Stimulated activated naive CD4-positive, alpha-beta T cell (primary cell): ENCODE results near the gene MSLN.
A peak's percentile ranks its signal among the peaks of the same experiment; 100 is the strongest.

Experiments
- DNase-seq, 6 experiments: peaks; one replicate each; lab custom pipeline; 2025; lab: John Stamatoyannopoulos, UW

MSLN gene

DNA sequence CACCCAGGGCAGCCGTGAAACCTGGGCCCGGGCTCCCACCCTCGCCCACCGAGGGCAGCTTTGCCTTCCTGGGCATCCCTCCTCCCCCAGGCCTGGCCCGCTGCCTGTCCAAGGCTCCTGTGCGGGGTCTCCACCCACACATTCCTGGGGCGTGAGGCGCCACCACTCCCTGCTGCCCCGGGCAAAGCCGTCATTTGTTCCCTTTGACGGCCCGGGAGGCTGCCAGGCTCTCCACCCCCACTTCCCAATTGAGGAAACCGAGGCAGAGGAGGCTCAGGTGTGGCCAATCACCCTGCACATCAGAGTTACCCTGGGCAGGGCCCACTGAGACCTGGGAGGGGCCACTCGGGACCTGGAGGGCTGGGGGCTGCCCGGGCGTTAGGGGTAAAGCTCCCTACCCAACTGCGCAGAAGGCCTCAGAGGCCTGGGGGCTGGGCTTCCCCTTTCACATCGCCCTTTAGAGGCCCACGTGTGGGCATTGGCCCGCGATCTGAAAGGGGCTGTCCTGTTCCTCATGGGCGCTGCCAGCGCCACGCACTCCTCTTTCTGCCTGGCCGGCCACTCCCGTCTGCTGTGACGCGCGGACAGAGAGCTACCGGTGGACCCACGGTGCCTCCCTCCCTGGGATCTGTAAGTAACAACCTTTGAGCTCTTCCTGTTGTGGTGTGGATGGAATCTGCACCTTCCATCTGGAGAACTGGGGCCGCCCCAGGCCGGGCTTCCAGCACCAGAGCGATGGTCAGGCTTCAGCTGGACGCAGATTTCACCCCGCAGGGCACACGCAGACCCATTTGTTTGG lies at the start of gene MSLN:
TSS of gene MSLN (plus strand) at position 190 of the 799 bp plus-strand sequence. CDS start 1,947 bp downstream, outside the sequence.
- no peak for DNase-seq

DNA sequence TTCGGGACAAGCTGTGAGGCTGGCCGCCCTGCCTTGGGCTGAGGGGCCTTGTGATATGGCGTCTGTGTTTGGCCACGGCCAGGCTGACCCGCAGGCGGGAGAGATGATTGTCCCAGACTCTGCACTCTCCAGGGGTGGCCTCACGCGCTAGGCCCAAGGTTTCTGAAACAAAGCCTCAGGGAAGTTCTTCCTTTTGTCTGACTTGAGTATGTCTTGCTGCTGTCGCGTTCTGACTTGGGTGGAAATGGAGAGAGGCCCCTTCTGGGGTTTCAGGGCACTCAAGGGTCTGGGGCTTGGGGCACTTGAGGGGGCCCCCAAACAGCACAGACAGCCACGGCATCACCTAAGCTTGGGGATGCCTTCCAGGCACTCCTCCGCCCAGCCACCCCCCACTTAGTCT lies 49.5 kb upstream of the MSLN start:
- no peak for DNase-seq

DNA sequence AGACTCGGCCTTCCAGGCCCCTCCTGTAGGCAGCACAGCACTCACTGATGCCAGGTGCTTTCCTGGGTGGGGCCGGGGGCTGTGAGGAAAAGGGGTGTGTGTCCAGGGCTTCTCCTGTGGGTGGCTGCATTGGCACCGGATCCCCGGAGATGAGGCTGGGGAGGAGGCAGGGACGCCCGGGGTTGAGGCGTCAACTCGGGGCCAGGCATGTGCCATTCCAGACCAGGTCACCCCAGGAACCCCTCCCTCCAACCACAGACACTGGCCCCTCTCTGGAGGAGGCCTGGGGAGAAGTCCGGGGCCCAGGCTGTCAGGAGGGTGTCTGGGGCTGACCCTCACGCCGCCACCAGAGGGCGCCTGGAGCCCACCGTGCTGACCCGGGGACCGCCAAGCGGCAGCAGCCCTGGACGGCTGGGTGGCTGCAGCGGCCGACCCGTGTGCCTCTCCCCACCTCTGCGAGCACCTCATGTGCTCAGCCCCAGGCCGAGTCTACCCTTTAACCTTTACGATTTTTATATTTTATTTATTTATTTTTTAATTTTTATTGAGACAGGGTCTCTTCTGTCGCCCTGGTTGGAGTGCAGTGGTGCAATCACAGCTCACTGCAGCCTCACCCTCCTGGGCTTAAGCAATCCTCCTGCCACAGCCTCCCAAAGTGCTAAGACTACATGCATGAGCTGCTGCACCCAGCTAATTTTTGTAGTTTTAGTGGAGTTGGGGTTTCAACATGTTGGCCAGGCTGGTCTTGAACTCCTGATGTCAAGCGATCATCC lies 48.8 kb upstream of the MSLN start:
- peak; percentile 27 to 82 (median 68) for DNase-seq

DNA sequence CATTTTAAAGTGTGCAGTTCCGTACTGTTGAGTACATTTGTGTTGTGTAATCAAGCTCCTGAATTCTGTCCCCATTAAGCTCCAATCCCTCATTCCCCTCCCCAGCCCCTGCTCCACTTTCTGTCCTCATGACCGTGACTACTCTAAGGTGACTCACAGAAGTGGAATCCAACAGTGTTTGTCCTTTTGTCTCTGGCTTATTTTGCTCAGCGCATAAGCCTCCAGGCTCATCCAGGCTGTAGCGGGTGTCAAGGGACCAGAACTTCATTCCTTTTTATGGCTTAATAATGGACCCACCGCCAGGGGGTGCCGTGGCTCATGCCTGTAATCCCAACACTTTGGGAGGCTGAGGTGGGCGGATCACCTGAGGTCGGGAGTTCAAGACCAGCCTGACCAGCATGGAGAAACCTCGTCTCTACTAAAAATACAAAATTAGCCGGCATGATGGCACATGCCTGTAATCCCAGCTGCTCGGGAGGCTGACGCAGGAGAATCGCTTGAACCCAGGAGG lies 47.7 kb upstream of the MSLN start:
- peak in 3 of 6 experiments; percentile 26 to 38 (median 27) for DNase-seq

DNA sequence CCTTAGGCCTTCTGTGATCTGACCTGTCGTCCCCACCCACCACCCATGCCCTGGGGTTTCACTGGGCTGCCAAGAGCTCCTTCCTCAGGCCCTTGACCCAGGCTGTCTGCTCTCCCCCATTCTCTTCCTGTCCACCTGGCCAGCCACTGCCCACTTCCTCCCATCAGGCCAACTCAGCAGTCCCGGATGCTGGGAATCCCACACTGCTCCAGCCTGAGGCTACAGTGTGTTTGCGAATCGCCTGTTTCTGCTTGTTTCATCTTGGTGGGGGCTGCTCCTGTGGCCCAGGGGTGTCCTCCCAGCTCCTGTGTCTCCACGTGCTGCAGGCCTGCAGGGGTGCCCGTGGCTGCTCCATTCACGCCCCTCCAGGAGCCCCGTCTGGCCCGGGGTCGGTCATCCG lies 46.5 kb upstream of the MSLN start:
- DNase-seq = no peak

DNA sequence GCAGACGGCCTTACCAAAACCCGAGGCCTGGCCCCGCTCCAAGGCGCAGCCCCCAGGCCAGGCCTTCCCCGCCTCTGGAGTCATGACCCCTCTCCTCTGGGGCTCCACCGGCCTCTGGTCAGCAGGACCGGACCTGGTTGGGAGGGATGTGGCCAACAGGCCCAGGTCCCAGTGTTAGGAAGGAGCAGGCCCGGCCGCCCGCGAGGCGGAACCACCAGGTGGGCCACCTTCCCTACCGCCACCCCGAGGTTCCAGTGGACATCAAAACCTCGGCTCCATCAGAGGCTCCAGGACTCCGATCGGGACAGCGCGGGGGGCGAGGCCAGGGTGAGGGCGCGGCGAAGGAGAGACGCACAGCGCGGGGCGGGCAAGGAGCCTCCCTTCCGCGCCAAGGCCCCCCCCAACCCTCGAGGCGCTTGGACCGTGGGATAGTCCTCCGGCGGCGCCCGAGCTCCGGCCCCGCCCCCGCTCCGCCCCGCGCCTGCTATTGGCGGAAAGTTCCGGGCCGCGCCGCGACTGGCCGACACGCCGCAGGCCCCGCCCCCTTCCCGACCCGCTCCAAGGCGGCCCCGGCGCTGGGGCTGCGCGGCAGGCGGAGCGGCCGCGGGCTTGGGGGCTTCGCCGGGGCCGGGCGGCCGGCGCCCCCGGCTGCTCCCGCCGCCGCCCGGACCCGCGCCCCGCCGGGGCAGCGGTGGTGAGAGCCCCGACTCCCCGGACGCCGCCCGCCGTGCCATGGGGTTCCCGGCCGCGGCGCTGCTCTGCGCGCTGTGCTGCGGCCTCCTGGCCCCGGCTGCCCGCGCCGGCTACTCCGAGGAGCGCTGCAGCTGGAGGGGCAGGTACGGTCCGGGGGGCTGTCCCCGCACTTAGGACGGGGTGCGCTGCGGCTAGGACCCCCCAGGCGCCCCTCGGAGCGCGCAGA lies 45.7 kb upstream of the MSLN start, which contains the start of gene METRN:
TSS of gene METRN (plus strand) at position 561 of the 919 bp plus-strand sequence. CDS start at position 733, 172 bp downstream.
- DNase-seq = peak; percentile 51 to 84 (median 76)

DNA sequence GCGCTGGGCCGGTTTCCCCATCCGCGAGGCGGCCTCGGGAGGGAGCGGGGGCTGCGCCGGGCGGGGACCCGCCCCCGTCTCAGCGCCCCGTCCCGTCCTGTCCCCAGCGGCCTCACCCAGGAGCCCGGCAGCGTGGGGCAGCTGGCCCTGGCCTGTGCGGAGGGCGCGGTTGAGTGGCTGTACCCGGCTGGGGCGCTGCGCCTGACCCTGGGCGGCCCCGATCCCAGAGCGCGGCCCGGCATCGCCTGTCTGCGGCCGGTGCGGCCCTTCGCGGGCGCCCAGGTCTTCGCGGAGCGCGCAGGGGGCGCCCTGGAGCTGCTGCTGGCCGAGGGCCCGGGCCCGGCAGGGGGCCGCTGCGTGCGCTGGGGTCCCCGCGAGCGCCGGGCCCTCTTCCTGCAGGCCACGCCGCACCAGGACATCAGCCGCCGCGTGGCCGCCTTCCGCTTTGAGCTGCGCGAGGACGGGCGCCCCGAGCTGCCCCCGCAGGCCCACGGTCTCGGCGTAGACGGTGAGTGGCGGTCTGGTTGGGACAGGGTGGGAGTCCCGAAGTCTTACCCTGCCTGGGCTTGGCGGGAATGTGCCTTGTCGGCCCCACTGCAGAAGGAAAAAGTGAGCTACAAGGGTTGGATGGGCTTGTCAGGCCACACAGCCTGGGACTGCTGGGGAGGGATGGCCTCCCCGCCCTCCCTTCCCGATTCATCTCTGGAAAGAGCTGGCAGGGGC lies 44.9 kb upstream of the MSLN start:
- DNase-seq = peak in 1 of 6 experiments; percentile 24

DNA sequence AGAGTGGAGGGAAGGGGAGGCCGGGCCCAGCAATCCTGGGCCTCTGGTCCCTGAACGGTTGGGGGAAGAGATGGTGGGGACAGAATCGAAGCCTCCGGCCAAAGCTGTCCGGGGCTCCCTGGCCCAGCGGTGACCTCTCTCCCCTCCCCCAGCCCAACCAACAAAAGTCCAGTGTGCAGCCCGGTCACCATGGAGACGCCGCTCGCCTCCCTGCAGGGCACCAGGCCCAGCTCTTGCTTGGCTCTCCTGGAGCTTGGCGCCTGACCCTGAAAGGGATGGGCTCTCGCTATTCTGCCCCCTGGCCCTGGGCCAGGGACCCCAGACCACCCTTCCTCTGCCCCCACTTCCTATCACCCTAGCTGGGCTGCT lies 44.4 kb upstream of the MSLN start:
- DNase-seq = no peak

DNA sequence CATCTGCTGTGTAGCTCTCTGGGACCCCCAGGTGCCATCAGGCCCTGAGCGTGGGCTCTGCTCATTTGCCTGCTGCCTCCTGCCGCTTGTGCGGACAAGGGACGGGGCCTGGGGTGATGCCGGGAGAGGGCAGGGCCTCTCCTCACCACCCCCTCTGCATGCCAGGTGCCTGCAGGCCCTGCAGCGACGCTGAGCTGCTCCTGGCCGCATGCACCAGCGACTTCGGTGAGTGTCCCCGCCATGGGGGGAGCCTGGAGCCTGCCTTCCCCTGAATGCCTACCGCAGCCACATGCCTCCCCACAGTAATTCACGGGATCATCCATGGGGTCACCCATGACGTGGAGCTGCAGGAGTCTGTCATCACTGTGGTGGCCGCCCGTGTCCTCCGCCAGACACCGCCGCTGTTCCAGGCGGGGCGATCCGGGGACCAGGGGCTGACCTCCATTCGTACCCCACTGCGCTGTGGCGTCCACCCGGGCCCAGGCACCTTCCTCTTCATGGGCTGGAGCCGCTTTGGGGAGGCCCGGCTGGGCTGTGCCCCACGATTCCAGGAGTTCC lies 43.7 kb upstream of the MSLN start:
- DNase-seq = no peak

DNA sequence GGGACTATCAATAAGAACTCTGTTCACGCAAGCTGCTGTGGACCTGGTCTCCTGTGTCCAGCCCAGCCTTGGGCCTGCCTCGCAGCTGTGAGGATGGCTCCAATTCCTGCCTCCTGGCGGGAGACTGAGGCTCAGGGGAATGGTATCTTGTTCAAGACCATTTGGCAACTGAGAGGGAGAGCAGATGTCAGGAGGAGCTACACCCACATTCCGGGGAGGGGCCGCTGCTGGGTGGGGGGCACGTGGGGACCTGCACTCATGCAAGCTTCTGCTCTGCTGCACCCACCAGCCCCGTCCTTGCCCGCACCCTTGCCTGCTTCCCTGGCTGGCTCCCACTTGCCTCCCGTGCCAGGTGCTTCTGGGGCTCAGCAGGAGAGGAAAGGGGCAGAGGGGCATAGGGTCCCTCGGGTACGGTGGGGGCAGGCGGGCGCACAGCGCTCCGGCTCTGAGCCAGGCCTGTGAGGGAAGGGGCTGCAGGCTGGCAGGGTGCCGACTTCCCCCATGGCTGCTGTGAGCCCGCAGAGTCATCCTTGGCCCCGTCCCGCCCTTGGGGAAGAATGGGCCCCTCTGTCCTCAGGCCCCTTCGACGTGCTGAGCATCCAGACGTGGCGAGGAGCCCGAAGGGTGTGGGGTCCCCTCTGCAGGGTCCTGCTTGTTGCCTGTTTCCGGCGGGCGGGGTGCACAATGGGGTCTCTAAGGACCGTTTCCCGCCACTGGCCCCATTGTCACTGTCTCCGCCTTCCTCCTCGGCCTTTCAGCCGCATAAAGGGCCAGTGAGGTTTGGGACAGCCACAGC lies 42.9 kb upstream of the MSLN start:
- DNase-seq = no peak

DNA sequence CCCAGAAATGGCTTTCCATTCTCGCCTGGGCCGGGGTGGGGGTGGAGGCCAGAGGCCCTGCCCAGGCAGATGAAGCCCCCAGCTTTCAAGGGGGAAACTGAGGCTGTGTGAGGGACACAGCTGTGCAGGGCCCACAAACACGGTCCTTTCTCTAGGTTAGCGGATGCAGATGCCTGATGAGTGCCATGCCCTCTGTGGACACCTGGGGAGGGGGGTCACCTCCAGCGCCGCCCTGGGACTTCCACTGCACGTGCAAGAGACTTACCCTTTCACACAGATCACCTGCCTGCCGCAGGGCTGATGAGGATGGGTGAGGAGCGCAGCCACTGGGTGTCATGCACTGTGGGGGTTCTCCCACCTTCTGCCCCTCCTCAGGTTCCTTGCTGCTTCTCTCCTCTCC lies 42.1 kb upstream of the MSLN start:
- no peak for DNase-seq

DNA sequence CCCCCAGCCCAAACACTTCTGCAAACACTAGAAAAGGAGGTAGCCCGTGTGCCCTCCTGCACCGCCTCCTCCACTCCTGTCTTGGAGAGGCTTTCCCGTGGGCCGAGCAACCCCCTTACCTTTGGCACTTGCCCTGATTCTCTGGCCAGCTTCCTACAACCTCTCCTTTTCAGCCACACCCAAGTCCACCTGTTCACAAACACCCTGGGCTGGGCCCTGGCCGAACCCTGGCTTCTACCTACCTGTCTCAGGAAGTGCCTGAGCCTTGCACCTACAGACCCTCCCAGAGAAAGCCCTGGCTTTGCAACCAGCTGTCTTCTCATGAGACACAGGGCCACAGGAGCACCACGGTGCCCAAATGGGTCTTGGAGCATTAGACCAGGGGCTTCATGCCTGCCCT lies 41.6 kb upstream of the MSLN start:
- DNase-seq = no peak

DNA sequence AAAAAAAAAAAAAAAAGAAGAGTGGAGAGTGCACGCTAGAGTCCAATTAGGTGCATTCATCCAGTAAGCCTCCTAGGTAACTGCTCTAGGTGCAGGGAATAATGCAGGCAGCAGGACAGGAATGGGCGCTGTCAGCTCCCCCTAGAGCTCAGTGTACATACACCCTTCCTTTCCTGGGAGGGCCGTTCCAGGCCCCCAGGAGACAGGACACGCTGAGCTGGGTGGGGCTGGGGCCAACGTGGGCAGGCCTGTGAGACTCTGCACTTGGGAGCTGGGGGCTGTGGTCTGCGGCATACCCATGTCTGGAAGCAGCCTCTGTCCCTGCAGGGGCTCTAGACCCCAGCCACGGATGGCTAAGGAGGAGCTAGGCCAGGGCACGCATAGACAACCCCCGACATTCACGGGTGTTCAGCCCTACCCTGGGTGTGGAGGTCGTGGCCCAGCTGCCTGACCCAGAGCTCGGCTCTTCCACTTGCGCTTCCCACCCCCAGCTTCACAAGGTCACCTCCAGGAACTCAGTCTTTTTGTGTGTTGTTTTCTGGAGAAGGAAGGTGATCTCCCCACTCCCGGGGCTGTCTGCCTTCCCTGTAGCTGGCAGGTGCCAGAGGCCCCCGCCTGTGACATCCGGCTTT lies 40.6 kb upstream of the MSLN start:
- DNase-seq = peak in 1 of 6 experiments; percentile 26

DNA sequence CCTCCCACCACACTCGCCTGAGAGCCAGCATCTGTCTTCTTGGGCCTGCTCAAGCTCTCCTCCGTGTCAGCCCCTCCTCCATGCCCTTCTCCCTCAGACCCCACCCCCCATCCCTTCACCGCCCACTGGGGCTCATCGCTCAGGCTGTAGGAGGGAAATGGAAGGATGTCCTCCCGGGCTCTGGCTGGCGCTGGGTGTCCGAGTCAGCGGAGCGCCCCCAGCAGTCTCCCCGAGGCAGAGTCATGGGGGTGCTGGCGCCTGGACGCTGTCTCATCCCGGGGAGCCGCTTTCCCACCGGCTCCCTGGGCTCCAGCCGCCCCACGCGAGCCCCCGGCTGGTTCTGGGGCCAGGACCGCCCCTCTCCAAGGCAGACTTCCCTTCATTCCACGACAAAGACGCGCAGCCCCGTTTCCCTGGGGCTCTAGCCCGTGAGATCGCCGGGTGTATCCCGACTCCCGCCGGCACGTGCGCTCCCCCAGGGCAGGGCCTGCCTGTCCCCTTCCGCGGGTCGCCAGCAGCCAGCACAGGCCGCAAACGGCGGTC lies 40.0 kb upstream of the MSLN start:
- peak in 3 of 6 experiments; percentile 11 to 42 (median 33) for DNase-seq

DNA sequence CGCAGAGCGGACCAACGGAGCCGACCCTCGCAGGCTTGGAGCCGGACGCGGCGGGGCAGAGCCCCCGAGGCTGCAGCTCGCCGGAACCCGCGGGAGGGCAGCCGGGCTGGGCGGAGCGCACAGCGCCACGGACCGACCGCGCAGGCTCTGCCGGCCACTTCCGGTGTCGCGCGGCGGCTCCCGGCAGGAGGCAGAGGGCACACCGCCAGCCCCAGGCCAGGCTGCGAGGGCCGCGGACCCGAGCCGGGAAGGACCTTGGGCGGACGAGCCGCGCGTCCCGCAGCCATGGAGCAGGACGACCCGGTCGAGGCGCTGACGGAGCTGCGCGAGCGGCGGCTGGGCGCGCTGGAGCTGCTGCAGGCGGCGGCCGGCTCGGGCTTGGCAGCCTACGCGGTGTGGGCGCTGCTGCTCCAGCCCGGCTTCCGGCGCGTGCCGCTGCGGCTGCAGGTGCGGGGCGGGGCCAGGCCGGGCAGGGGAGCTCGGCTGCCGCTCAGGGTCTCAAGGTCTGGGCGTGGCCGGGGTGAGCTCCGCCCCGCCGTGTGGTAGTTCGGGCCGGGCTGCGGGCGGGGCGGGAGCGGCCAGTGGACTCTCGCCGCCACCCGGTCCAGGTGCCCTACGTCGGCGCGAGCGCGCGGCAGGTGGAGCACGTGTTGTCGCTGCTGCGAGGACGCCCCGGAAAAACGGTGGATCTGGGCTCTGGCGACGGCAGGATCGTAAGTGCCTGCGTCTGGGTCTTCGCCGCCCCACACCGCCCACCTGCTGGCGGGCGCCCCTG lies 39.4 kb upstream of the MSLN start, which contains the start of gene ANTKMT:
TSS of gene ANTKMT (plus strand) at position 157 of the 775 bp plus-strand sequence. CDS start at position 286, 129 bp downstream.
- peak; percentile 32 to 62 (median 56) for DNase-seq

DNA sequence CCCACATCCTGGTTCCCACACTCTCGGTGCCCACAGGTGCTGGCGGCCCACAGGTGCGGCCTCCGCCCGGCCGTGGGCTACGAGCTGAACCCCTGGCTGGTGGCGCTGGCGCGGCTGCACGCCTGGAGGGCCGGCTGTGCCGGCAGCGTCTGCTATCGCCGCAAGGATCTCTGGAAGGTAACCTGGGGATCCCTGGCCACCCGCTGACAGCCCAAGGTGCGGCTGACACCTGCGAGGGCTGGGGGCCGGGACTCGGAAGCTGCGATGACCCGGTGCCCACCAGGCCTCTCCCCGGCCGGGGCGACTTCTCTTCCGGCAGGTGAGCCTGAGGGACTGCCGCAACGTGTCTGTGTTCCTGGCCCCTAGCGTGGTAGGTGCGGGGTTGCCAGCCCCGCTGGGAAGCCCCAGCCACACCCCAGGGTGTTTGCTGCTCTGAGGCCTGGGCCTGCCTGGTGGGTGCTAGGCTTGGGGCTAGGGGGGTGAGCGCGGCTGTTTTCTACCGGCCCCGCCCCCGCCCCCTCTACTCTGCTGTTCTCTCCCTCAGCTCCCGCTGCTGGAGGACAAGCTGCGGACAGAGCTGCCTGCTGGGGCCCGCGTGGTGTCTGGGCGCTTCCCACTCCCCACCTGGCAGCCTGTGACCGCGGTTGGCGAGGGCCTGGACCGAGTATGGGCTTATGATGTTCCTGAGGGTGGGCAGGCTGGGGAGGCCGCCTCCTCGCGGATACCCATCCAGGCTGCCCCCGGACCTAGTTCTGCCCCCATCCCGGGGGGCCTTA lies 38.6 kb upstream of the MSLN start:
- peak in 1 of 6 experiments; percentile 44 for DNase-seq
